ENCODE measurements around the gene METRN.

METRN gene

DNA sequence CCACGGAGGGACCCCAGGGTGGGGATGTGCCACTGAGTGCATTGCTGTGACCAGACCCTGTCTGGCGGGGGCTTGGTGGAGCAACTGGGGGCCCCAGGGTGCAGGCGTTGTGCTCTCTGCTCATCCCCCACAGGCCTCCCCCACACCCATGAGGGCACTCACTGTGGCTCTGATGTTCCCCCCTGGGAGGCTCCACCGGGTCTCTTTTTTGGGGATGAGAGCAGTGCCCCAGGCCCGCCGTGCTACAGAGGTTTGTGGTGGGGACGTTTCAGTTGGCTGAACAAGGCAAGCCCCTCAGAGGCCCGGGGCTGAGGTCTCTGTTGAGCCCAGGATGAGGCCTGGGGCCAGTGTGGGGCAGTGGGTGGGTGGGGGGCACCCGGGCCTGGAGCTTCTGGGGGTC, 8.8 kb downstream of the METRN start:
- no peak for DNase-seq (ENCODE audit: low spot score)

DNA sequence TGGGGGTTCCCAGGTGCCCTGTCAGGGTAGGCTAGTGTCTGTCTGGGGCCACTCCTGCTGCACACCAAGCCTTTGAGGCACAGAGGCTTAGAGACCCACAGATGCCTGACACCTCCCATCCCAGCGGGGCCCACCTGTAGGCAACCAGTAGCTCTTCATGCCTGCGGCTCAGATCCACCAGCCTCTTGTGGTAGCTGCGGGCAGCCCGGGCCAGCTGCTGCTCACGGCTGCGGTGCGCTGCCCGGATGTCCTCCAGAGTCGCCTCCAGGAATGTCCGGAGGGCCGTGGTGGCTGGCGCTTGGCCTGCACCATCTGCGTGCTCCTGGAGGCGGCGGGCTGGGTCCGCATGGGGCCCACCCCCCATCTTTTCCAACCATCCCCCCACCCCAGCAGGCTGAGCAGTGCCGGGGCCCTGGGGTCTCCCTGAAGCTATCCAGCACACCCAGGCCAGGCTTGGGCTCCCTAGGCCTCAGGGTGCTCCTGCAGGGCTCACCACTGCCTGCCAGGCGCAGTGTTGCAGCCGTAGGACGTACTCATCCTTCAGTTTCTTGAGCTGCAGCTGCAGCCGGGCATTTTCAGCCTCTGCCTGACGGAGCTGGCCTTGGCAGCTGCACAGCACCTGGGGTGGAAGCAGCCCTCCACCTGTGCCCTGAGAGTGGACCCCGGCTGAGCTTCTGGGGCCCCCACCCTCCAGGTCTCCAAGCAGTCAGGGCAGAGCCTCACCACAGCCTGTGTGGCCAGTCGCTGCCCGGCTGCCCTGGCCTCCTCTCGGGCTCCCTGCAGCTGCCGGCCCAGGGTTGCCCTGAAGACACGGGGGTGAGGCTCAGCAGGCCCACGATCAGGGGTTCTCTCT, 9.5 kb downstream of the METRN start:
- no peak for DNase-seq (ENCODE audit: low spot score)

DNA sequence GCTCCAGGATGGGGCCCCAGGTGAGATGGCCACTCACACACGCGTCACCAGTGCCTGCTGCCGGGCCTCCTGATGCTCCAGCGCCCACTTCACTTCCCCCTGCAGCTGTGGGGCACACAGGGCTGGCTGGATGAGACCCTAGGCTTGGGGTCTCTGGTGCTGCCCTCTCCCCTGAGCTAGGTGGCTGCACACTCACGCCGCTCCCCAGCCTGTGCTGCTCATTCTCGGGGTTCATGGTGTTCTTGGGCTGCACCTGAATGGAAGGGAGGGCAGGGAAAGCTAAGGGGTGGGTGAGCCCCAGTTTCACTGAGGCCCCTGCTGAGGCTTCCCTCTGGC, 10.1 kb downstream of the METRN start:
- DNase-seq (ENCODE audit: low spot score): no peak

DNA sequence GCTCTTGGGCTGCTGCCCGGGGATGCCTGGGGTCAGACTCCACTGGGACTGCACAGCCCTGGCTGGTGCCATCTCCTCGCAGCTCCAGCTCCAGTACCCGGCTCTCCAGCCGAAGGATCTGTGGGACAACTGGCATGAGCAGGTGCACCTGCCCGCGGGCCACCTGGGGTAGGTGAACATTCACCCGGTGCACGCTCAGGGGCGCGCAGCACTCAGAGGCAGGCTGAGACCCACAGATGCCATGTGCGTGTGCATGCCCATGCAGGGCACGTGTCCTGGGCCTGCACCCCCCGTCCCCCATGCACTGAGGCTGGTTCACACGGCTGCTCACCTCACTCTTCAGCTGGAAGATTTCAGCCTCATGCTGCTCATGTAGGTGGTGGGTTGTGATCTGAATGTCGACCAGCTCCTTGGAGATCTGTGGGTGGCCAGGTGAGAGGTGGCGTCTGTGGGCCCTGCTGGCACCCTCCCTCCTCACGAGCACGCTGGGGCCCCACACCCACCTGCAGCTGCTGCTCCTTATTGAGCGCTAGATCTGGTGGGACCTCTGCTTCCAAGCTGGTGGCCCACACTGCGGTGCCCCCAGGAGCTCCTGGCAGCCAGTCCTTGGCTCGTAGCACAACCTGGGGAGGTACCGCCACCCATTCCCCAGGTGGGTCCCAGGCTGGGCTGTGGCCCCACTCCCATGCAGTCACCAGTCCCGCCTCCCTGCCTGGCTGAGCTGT, 10.7 kb downstream of the METRN start:
- DNase-seq (ENCODE audit: low spot score): no peak

DNA sequence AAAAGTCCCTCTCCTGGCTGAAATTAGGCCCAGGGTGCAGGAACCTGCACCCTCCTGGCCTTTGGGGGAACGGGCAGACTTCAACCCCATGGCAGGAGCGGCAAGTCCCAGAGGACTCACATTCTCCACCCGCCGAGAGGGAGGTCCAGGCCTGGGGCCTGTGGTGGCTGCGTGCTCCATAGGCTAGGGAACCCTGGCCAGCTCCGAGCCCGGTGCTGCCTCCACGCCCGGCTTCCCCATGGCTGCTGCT, 11.2 kb downstream of the METRN start:
- no peak for DNase-seq (ENCODE audit: low spot score)

DNA sequence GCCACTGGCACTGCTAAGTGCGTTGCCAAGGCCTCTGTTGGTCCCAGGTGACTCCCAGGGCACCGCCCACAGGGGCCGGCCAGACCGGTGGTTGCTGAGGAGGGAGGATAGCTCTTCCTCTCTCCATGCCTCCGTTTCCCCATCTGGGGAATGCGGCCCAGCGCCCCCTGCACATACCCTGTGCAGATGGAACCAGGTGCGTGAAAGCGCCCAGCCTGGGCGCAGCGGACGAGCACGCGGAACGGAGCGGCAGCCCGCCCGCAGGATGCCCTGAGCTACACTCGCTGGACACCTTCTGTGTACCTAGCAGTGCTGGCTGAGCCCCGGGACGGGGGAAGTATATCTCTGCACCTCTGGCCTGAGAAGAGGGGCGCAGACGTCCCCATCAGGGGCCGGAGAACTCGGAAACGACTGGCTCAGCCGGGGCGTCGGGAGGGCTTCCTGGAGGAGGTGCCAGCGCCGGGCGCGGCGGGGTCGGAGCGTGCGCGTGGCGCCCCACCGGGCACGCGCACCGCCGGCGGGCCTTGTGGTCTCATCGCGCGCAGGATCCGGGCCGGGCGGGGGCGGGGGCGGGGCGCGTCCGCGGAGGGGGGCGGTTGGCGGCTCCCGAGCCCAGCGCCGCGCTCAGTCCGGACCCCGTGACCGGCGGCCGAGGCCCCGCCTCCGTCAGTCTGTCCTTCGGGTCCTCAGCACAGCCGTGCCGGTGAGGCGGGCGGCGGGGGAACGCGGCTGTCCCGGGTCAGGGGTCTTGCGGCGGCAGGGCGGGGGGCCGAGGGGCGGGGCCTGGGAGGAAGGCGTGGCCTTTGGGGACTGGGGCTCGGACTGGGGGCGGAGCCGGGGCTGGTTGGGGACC, 11.7 kb downstream of the METRN start, which contains the start of the genes CCDC78 and HAGHL:
TSS of gene CCDC78 (minus strand) at position 6 of the 853 bp plus-strand sequence. CDS start 76 bp downstream, outside the sequence.
TSS of gene HAGHL (plus strand) at position 669 of the 853 bp plus-strand sequence. CDS start 404 bp downstream, outside the sequence.
- no peak for DNase-seq (ENCODE audit: low spot score)

DNA sequence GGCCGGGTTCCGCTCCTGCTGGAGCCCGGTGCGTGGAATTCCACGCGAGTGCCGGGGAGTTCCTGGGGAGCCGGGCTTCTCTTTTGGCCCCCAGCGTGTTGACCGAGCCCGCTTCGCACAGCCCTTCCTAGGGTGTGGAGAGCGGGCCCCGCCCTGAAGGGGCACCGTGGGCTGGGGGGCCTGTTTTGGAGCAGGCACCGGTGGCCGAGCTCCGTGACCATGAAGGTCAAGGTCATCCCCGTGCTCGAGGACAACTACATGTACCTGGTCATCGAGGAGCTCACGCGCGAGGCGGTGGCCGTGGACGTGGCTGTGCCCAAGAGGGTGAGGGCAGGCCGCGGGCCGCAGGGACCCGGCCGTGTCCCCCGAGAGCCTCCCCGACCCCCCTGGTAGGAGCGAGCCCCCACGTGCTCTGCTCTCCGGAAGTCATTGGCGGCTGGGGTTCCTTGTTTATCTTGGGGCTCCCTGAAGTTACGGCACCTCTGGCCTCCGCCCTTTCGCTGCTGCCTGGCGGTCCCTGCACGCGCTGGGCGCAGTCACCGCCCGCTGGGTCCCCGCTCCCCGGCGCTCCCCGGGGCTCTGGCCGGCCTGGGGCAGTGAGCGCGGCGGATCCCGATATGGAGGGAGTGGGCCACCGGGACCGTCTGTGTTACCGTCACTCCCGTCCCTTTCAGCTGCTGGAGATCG, 12.5 kb downstream of the METRN start:
- DNase-seq (ENCODE audit: low spot score): peak; percentile 39

DNA sequence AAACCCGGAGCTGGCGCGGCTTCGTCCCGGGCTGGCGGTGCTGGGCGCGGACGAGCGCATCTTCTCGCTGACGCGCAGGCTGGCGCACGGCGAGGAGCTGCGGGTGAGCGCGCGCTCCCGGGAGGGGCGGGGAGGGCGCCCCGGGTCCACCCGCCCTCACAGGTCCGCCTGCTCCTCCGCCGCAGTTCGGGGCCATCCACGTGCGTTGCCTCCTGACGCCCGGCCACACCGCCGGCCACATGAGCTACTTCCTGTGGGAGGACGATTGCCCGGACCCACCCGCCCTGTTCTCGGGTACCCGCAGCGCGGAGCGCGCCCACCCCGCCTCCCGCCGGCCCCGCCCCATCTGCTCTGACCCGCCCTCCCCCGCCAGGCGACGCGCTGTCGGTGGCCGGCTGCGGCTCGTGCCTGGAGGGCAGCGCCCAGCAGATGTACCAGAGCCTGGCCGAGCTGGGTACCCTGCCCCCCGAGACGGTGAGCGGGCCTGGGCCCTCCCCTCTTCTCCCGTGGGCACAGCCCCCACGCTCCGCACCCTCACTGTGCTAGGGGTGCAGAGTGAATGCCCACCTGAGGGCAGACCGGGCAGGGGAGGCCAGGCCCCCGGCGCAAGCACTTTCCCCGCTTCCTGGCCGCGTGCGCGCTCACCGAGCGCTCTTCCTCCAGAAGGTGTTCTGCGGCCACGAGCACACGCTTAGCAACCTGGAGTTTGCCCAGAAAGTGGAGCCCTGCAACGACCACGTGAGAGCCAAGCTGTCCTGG, 13.4 kb downstream of the METRN start:
- DNase-seq (ENCODE audit: low spot score): peak; percentile 27

DNA sequence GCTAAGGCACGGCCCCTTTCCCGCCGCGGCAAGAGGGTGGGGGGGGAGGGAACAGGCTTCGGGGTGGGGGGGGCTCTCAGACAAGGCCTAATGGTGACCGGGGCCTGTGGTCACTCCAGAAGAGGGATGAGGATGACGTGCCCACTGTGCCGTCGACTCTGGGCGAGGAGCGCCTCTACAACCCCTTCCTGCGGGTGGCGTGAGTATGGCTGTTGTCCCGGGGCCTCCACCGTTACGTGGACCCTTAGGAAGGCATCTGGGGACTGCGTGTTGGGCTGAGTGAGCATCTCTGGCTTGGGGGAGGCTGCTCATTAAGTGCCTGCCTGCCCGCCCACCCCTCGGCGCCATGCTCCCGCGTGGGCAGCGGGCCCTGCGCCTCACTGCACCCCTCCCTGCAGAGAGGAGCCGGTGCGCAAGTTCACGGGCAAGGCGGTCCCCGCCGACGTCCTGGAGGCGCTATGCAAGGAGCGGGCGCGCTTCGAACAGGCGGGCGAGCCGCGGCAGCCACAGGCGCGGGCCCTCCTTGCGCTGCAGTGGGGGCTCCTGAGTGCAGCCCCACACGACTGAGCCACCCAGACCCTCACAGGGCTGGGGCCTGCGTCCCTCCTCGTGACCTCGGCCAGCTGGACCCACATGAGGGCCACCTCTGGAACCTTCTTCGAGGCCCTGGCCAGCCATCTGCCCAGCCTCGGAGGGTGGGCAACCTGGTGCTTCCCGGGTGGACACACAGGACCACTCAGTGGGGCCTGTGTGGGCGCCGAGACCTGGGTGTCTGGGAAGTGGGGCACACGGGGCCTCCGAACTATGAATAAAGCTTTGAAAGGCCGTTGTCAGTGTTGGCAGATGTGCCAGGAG, 14.2 kb downstream of the METRN start:
- DNase-seq (ENCODE audit: low spot score): no peak

DNA sequence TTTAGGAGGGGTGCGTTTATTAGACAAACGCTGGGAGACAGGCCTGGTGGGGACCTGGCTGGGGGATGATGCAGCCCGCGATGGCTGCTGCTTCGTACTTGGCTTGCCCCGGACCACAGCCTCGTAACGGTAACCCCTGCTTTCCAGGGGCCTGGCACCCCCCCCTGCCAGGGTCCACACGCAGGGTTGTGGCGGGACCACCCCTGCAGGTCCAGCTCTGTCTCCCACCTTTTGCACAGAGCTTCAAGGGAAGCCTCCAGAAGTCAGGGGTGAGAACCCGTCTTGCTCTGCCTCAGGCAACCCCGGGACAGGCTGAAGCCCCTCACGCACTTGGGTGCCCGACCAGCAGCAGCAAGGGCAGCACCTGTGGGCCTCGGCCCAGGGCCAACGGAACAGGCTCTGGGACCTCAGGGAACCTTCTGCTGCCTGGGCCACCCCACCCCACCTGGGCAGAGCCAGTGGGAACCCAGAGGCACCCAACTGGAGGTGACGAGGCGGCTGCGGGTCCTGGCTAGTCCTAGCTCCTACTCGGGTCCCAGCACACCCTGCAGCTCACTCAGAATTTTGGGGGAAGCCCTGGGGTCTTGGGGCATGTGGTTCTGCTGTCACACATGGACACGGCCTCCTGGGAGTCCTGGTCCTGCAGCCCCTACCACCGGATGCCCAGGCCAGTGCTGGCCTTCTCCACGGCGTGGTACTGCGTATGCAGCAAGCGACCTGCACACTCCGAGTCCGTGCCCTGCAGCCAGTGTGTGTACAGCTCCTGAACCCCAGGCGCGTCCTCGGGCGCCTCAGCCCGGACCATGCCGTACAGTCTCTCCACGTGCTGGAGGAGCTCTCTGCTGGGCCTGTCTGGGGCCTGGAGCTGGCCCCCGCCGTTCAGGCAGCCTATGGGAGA, 15.1 kb downstream of the METRN start:
- no peak for DNase-seq (ENCODE audit: low spot score)

DNA sequence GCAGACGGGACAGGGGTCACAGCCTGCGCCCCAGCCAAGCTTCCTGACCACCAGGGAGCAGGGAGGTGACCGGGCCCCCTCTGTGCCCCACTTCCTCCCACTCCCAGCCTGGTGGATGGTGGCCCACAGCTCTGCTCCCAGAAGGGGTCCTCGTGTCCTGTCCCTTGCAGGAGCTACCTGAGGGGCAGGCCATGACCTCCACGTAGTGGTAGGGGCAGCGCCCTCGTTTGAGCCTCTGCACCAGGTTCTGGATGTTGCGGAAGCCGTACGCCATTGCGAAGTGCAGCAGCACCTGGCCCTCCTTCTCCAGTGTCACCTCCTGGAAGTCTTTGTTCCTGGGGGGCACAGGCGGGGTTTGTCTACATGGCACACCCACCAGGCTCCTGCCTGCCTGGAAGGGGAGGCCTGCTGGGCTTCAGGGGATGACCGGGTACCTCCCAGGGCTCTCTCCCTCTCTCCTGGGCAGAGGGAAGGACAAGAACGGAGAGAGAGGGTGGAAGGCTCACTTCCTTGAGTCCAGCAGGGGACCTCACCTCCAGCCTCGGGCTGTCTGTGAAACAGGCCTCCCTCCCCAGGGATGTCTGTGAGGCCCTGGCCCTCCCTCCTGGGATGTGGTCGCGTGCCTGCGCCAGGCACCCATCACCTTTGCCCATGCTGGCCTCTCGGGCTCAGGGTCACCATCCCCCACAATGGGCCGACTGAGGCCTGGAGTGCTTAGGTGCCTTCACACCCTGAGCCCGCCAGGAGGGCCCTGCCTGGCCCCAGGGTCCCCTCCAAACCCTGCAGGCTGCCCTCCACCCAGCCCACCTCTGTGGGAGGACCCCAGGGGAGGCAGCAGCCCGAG, 16.0 kb downstream of the METRN start:
- DNase-seq (ENCODE audit: low spot score): no peak

DNA sequence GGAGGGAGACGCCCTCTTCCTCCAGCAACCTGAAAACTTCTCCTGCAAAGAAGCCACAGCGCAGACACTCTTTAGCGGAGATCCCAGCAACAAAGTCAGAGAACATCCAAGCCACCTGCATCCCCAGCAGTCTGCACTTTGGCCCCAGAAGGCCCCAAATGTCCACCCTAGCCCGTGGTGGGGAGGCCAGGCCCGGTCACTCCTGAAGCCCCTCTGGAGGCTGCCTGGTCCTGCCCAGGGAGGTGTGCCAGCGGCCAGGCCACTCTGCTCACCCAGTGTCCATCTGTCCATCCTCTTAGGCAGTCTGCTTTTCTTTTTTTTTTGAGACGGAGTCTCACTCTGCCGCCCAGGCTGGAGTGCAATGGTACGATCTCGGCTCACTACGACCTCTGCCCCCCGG, 17.4 kb downstream of the METRN start:
- no peak for DNase-seq (ENCODE audit: low spot score)

DNA sequence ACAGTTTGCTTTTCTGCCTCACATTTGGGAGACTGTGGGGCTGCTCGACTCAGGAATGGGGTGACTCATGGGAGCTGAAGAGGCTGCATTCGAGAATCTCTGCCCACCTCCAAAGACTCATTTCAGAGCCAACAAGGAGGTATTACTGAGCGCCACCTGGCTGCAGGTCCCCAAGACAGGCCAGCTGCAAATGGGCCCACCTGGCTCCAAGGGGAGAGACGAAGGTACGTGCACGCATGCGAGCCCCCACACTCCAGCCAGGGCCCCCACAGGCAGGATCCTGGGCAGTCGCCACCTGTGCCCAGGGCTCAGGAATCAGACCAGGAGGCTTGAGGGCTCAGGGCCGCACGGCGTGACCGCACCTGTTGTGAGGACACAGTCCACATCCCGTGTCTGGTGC, 18.0 kb downstream of the METRN start:
- DNase-seq (ENCODE audit: low spot score): no peak

DNA sequence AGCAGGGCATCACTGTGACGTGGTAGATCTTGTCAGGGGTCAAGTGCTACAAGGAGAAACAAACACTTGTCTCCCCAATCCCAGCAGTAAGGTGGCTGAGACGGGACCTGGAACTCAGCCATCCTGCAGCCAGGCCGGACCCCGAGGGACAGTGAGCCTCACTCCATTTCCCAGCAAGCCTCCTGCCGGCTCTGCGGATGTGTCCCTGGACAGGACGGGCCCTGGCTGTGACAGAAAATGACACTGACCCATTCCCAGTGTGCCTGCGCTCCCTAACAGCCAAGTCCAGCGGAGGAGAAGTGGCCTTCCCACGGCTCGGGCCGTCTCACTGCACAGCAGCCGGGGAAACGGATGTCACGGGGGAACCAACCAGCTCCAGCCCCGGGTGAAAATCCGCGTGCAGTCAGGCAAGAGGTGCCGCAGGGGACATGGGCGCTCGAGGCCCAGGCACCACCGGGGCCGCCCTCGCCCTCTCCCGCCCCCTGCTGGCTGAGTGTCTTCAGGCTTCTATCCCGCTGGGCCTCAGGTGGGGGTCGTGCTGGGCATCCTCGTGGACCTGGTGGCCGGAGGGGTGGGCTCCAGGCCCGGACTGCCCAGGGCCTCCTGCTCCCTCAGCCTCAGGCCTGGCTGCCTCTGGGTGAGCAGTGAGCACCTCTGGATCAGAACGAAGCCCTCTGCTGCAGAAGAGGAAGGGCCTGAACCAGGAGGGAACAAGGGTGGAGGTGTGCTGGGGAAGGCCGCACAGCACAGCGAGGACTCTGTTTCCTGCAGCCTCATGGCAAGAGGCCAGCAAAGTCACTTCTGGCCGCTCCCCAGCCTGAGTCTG, 18.7 kb downstream of the METRN start:
- DNase-seq (ENCODE audit: low spot score): peak; percentile 27

DNA sequence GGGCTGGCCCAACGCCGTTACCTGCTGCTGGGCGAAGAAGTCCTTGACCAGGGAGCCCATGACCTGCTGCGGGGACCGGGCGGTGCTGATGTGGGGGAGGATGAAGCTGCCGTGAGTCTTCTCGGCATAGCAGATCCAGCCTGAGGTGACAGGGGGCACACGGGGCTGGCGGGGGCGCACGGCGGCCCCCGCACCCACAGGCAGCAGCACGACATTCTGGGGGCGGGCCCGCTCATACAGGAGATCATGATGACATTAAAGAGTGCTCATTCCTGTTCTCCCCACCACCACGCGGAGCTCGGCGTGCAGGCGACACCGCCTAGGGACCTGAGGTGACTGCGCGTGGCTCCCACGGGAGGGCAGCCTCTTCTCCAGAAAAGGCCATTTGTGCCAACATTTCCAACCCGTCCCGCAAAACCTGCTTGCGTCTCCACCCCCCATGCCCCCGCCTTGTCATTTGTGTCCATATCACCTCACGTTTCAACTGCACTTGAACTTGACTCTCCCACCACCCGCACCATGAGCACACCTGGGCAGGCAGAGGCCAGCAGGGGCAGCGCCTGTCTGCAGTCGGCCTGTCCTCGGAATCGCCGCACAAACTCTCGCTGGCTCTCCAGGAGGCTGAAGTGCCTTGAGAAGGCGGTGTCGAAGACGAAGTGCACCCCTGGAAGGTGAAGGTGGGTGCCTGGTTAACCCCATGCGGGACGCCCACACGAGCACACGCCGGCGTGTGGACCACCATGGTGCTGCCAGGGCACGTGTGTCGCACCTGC, 19.5 kb downstream of the METRN start:
- DNase-seq (ENCODE audit: low spot score): no peak

DNA sequence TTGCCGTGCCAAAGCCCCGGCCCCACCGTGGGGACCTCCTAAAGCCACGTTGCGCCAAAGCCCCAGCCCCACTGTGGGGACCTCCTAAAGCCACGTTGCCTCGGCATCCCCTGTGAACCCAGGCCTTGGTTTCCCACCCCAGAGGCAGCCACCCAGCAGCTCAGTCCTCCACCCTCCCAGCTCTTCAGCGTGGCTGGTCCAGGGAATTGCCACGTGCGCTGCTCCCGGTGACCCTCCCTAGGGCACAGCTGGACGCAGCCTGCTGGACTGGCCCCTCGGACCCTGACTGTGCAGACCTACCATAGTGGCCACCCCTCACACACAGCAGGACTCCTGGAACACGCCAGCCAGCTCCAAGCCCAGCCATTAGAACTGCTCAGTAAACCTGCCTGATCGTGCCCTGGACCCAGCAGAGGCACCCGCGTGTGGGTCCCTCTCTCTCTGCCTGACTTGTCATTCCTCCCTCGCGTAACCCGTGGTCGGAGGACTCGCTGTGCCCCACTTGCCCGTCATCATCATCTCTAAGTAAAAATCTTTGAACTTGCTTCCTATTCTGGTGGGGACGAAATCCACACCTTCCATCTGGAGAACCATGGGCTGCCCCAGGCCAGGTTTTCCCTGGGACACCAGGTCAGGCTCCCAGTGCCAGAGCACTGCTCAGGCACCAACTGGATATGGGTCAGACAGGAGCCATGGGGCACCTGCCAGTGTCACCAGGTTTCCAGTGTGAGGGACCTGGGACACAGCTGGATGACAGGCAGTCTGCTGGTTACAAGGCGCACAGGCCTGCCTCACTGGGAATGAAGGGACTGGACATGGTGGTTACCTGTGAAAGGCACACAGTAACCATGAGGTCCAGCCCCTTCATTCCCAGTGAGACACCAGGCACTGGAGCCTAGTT, 20.3 kb downstream of the METRN start:
- no peak for DNase-seq (ENCODE audit: low spot score)
